DND-41 (cell line): ENCODE data around the gene PTPRZ1.

ENCODE experiments used
- ATAC-seq: fragments of 200-7000 bp; cut with Tn5 transposase; 3 replicates; pipeline ENCODE4 v1.9.1; 2021; ENCODE audit warnings: low read depth; ENCODE audit not compliant: insufficient read depth
- DNase-seq: peaks from one replicate; pipeline ENCODE4 v3.0.0-alpha.2; 2020
- H2AFZ ChIP-seq: 2 replicates; pipeline ENCODE4 v1.6.0; 2012; ENCODE audit warnings: low read depth, low read length
- H3K27ac ChIP-seq: 2 replicates; pipeline ENCODE4 v1.5.1; 2012; ENCODE audit warnings: low read length, inconsistent platforms
- H3K27me3 ChIP-seq: fragments of 200-600 bp; sonication (generic); 2 replicates; pipeline ENCODE4 v1.6.0; 2012; ENCODE audit warnings: low read length, mild to moderate bottlenecking, inconsistent platforms; ENCODE audit not compliant: insufficient read depth, poor library complexity
- H3K36me3 ChIP-seq: 2 replicates; pipeline ENCODE4 v1.5.1; 2012; ENCODE audit warnings: low read length, inconsistent platforms; ENCODE audit not compliant: insufficient read depth
- H3K4me1 ChIP-seq: 2 replicates; pipeline ENCODE4 v1.5.1; 2012; ENCODE audit warnings: mild to moderate bottlenecking, low read length; ENCODE audit not compliant: insufficient read depth
- H3K4me2 ChIP-seq: 2 replicates; pipeline ENCODE4 v1.6.0; 2012; ENCODE audit warnings: mild to moderate bottlenecking, moderate library complexity, low read length, inconsistent platforms; ENCODE audit not compliant: insufficient read depth
- H3K4me3 ChIP-seq, 2 experiments: fragments of 200-600 bp in 1 of 2; shearing (Covaris generic) in 1 of 2; 2 replicates each; pipeline ENCODE4 v1.5.1; 2012 to 2016; ENCODE audit warnings: inconsistent platforms in 2 of 2, low read length in 2 of 2, mild to moderate bottlenecking in 2 of 2, low read depth in 1 of 2, moderate library complexity in 1 of 2
- H3K79me2 ChIP-seq: 2 replicates; pipeline ENCODE4 v1.6.0; 2012; ENCODE audit warnings: low read length, inconsistent platforms; ENCODE audit not compliant: insufficient read depth
- H3K9ac ChIP-seq: 2 replicates; pipeline ENCODE4 v1.6.0; 2012; ENCODE audit warnings: low read depth, mild to moderate bottlenecking, inconsistent platforms, low read length, moderate library complexity
- H3K9me3 ChIP-seq: 2 replicates; pipeline ENCODE4 v1.5.1; 2012; ENCODE audit warnings: low read length, moderate library complexity, mild to moderate bottlenecking, inconsistent platforms; ENCODE audit not compliant: insufficient read depth, severe bottlenecking
- H4K20me1 ChIP-seq: 2 replicates; pipeline ENCODE4 v1.6.0; 2012; ENCODE audit warnings: low read length; ENCODE audit not compliant: insufficient read depth
- EZH2 ChIP-seq: IDR thresholded peaks from 3 replicates; pipeline ENCODE4 v1.6.1; 2012; ENCODE audit warnings: borderline replicate concordance, low read depth, mild to moderate bottlenecking, moderate library complexity, low read length, inconsistent platforms; ENCODE audit not compliant: severe bottlenecking
- TF ChIP-seq, protein P1 (sequence below): IDR thresholded peaks from 2 replicates; pipeline ENCODE4 v1.5.1; 2012; ENCODE audit warnings: borderline replicate concordance, low read length, moderate library complexity, mild to moderate bottlenecking; ENCODE audit not compliant: poor library complexity, severe bottlenecking; ENCODE audit errors: extremely low read depth

PTPRZ1 gene

DNA sequence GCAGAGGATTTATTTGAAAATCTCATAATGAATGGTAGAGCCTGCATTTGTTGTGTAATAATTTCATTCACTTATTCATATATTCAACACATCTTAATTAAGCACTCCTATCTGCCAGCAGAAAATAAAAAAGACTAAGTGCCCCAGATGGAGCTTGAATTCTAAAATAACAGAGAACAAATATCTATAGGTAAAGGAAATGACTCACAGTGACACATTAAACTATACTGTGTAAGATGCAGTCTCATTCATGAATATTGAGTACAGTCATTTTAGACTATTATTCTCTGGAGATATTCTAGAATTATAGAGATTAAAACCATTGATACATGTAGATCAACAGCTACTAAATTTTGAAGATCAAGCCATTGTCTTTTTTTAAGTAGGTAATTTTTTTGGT lies 72.1 kb downstream of the PTPRZ1 start:
- Histone ChIP-seq H3K36me3 (no peaks in the 10 kb centered on the region), H3K4me2 (no peak overlapping the region), H3K9ac (no peak overlapping the region), H3K4me1 (no peaks in the 10 kb centered on the region), H3K4me3 (no peak overlapping the region), H2AFZ (no peak overlapping the region), H3K27me3 (no peaks in the 10 kb centered on the region), H4K20me1 (no peaks in the 10 kb centered on the region), H3K79me2 (no peaks in the 10 kb centered on the region), H3K27ac (no peak overlapping the region), H3K9me3 (no peaks in the 10 kb centered on the region)
- no peak for TF ChIP-seq EZH2
- TF ChIP-seq, protein P1, sequence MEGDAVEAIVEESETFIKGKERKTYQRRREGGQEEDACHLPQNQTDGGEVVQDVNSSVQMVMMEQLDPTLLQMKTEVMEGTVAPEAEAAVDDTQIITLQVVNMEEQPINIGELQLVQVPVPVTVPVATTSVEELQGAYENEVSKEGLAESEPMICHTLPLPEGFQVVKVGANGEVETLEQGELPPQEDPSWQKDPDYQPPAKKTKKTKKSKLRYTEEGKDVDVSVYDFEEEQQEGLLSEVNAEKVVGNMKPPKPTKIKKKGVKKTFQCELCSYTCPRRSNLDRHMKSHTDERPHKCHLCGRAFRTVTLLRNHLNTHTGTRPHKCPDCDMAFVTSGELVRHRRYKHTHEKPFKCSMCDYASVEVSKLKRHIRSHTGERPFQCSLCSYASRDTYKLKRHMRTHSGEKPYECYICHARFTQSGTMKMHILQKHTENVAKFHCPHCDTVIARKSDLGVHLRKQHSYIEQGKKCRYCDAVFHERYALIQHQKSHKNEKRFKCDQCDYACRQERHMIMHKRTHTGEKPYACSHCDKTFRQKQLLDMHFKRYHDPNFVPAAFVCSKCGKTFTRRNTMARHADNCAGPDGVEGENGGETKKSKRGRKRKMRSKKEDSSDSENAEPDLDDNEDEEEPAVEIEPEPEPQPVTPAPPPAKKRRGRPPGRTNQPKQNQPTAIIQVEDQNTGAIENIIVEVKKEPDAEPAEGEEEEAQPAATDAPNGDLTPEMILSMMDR: no peak
- DNase-seq: no peak
- no peak for ATAC-seq

DNA sequence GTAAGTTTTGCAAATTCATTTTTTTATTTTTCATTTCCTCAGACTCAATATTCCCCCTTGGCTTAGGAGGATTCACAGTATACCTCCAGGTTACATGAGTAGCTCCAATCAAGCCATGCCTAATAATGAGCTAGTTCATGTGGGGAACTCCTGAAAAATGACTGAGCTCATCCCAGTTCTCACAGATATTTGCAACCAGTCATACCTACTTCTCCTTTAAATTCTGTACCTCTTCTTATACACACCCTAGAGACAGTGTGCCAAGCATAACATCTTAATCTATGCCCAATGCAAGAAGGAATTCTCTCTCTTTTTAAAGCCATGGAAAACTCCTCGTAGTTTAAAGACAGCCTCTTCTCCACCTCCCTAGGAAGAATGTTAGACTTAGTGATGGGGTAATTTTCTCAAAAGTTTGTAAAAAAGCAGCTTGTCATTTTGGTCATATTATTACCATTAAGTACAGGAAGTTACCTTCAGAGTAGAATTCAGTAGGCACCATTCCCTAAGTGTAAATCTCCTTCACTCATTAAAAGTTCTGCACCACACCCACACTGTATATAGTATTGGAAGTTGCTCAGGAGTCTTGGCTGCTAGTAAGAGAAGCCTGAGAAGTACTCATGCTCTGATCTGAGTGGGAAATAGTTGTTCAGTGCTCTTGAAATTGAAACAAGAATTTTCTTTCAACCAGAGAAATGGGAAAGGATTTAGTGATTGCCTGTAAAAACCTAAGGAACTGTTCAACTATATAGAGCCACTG lies 72.7 kb downstream of the PTPRZ1 start:
- no peak overlapping the region for H3K4me2 ChIP-seq
- DNase-seq: no peak

DNA sequence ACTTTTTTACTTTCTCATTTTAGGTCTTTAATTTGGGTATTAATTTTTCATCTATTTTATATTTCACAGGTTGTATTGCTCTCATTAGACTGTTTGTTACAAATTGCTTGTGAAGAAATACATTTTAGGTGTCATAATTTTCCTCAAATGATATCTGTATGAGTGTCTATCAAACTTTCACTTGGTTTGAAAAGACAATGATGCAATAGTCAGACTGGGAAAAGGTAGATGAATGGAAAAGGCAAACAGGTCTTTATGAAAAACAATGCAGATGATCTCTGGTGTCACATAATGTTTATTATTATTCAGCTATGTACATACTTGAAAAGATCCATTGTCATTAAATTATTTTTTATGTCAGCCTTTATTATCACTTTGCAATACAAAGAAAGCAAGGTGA lies 80.2 kb downstream of the PTPRZ1 start:
- Histone ChIP-seq H3K9ac (no peak overlapping the region), H3K4me2 (no peak overlapping the region), H4K20me1 (no peaks in the 10 kb centered on the region), H3K27me3 (no peaks in the 10 kb centered on the region), H3K79me2 (no peaks in the 10 kb centered on the region), H3K4me3 (no peak overlapping the region), H2AFZ (no peak overlapping the region), H3K27ac (no peak overlapping the region), H3K36me3 (no peaks in the 10 kb centered on the region), H3K9me3 (no peaks in the 10 kb centered on the region), H3K4me1 (no peaks in the 10 kb centered on the region)
- no peak for DNase-seq
- no peak for ATAC-seq
- TF ChIP-seq, protein P1: no peak
- TF ChIP-seq EZH2: no peak

More for the DNA sequence above, 72.7 kb downstream of the PTPRZ1 start:
- Histone ChIP-seq H3K27me3 (no peaks in the 10 kb centered on the region), H3K36me3 (no peaks in the 10 kb centered on the region), H3K9ac (no peak overlapping the region), H4K20me1 (no peaks in the 10 kb centered on the region), H3K79me2 (no peaks in the 10 kb centered on the region), H3K27ac (no peak overlapping the region), H3K4me1 (no peaks in the 10 kb centered on the region), H2AFZ (no peak overlapping the region), H3K9me3 (no peaks in the 10 kb centered on the region), H3K4me3 (no peak overlapping the region)
- no peak for ATAC-seq
- TF ChIP-seq EZH2: no peak
- TF ChIP-seq, protein P1: no peak
